ENCODE results near the gene ANKH.

- TF ChIP-seq ZNF274 (IDR thresholded peaks at IDR 0.05; ENCODE audit: low read depth, low read length) (no peak), YY1 (IDR thresholded peaks at IDR 0.05; ENCODE audit: insufficient read depth, insufficient read length) (no peak)
Measured at GRCh38 chr5:14730466-14730865, 141.1 kb downstream of the ANKH start.
